AG04450 (cell line): ENCODE measurements around the gene CRADD. TPM values are rescaled to one million over a fixed set of nuclear protein-coding genes. Genes with fewer than 3 reads are reported as not detected.

Source experiments
- CTCF ChIA-PET: fragments of 300-600, 350-600 bp; formaldehyde crosslinking; extraction: SDS; loops from one replicate; lab custom pipeline; 2022; ENCODE audit warnings: antibody characterized with exemption, inconsistent platforms; lab: Charles Lee
- POLR2A ChIA-PET: fragments of 350-600 bp; formaldehyde crosslinking; extraction: SDS; loops from one replicate; lab custom pipeline; 2021; ENCODE audit warnings: antibody characterized with exemption, inconsistent platforms; lab: Yijun Ruan, JAX
- DNase-seq: peaks from one replicate; pipeline ENCODE4 v3.0.0-alpha.2; 2011; ENCODE audit warnings: low read depth, low spot score
- H3K27ac ChIP-seq: one replicate; pipeline ENCODE4 v1.5.1; 2012; ENCODE audit warnings: low read depth, low read length, control low read depth
- H3K27me3 ChIP-seq: one replicate; pipeline ENCODE4 v1.6.0; 2012; ENCODE audit warnings: low read length; ENCODE audit not compliant: control insufficient read depth, insufficient read depth
- H3K4me3 ChIP-seq: 2 replicates; pipeline ENCODE4 v1.5.1; 2011; ENCODE audit warnings: mild to moderate bottlenecking, low read depth, low read length, control low read depth
- H3K9me3 ChIP-seq: 2 replicates; pipeline ENCODE4 v1.5.1; 2012; ENCODE audit warnings: low read length; ENCODE audit not compliant: control insufficient read depth, insufficient read depth
- polyA plus RNA-seq: library from polyadenylated mRNA; depleted of rRNA; stranded (reverse); fragments of >200 nt; gene quantifications from 2 replicates; pipeline ENCODE4 v1.2.3, GENCODE V29; 2011
- TF ChIP-seq, protein P1 (sequence below): IDR thresholded peaks from 2 replicates; pipeline ENCODE4 v1.5.1; 2011; ENCODE audit warnings: low read depth, low read length, control low read depth, inconsistent platforms

CRADD gene
- polyA plus RNA-seq, 1 experiment: 8.8 TPM

- ChIA-PET POLR2A (no interaction called here), CTCF (interaction anchor here (1.5 kb wide), 1 partner anchor 296 kb away, joined by 3 read pairs; no protein-coding TSS in a partner anchor)
- no peak for DNase-seq
- no peaks in the 10 kb centered on the region for H3K27me3 ChIP-seq
- no peak overlapping the region for H3K27ac ChIP-seq
- no peak overlapping the region for H3K4me3 ChIP-seq
- TF ChIP-seq, protein P1, sequence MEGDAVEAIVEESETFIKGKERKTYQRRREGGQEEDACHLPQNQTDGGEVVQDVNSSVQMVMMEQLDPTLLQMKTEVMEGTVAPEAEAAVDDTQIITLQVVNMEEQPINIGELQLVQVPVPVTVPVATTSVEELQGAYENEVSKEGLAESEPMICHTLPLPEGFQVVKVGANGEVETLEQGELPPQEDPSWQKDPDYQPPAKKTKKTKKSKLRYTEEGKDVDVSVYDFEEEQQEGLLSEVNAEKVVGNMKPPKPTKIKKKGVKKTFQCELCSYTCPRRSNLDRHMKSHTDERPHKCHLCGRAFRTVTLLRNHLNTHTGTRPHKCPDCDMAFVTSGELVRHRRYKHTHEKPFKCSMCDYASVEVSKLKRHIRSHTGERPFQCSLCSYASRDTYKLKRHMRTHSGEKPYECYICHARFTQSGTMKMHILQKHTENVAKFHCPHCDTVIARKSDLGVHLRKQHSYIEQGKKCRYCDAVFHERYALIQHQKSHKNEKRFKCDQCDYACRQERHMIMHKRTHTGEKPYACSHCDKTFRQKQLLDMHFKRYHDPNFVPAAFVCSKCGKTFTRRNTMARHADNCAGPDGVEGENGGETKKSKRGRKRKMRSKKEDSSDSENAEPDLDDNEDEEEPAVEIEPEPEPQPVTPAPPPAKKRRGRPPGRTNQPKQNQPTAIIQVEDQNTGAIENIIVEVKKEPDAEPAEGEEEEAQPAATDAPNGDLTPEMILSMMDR: no peak
- H3K9me3 ChIP-seq: no peaks in the 10 kb centered on the region
These were observed 128.6 kb downstream of the CRADD start for GRCh38 chr12:93805736-93806141.

DNA sequence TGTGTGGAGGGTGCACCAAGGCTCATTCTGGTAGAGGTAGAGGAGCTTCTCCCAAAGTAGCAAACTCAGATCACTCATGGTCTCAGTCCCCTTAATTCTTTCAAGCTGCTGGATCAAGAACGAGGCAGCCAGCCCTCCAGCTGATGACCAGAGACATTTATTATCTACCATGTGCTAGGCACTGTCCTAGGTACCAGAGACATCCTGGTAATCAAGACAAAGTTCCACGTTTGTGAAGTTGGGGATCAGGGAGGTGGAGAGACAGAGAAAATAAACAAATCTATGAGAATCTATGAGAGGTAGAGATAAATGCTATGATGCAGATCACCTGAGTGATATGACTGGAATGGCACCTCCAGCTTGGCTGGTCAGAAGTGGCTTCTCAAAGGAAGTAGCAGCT is 130.2 kb downstream of the CRADD start:
- ChIA-PET CTCF (no interaction called here), POLR2A (no interaction called here)
- no peaks in the 10 kb centered on the region for H3K27me3 ChIP-seq
- no peaks in the 10 kb centered on the region for H3K9me3 ChIP-seq
- no peak for DNase-seq
- no peak overlapping the region for H3K4me3 ChIP-seq
- TF ChIP-seq, protein P1: no peak
- no peak overlapping the region for H3K27ac ChIP-seq

- POLR2A ChIA-PET: no interaction called here
These were observed 131.2 kb downstream of the CRADD start for GRCh38 chr12:93808169-93808899.

DNA sequence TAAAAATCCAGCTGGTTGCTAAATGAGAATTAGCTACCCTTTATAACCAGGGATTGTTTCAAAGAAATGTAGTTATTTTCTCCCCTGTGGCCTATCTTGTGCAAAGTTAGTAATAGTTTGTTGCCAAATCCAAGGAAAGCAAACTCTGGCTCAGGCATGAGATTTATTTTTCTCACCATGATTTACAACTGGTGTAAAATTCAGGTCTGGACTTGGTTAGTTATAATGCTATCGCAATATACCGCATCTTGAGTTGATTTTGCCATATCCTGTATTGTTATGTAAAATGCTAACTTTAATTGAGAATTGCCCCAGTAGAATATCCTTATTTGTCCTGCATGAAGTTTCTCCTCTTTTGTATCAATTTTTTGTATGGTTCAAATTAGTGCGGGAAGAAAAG is 135.5 kb downstream of the CRADD start:
- TF ChIP-seq, protein P1: no peak
- ChIA-PET POLR2A (no interaction called here), CTCF (interaction anchor here (0.9 to 1.1 kb wide), 3 partner anchors 47 to 310 kb away, joined by 3 to 4 read pairs (median 3); no protein-coding TSS in a partner anchor)
- H3K27me3 ChIP-seq: no peaks in the 10 kb centered on the region
- no peak overlapping the region for H3K27ac ChIP-seq
- H3K4me3 ChIP-seq: no peak overlapping the region
- no peak for DNase-seq
- H3K9me3 ChIP-seq: no peaks in the 10 kb centered on the region

More at GRCh38 chr12:93808169-93808899, 131.2 kb downstream of the CRADD start:
- Histone ChIP-seq H3K27me3 (no peaks in the 10 kb centered on the region), H3K27ac (no peak overlapping the region), H3K9me3 (no peaks in the 10 kb centered on the region), H3K4me3 (no peak overlapping the region)
- TF ChIP-seq, protein P1: no peak
- CTCF ChIA-PET: no interaction called here
- no peak for DNase-seq

DNA sequence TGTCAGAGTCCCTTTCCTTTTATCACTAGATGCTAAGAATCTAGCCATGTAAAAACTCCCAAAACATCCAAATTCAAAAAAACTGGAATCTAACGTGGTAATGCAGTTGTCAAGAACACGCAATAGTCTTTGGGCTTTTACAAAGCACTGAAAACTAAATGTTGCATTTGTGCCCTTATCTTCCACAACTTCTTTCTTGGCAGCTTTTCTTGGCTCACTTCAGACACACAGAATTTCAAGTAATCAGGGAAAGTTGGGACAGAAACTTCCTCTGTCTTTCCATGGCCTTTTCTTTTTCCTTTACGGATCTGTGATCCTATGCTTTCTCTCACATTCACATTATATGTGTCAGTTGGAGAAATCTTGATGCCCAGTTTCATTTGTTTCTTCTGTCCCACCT is 136.0 kb downstream of the CRADD start:
- DNase-seq: no peak
- Histone ChIP-seq H3K27ac (no peak overlapping the region), H3K4me3 (no peak overlapping the region), H3K27me3 (no peaks in the 10 kb centered on the region), H3K9me3 (no peaks in the 10 kb centered on the region)
- ChIA-PET CTCF (interaction anchor here (0.6 to 1.1 kb wide), 3 partner anchors 47 to 288 kb away, joined by 3 to 4 read pairs (median 3); no protein-coding TSS in a partner anchor), POLR2A (no interaction called here)
- TF ChIP-seq, protein P1: no peak
